CD14-positive monocyte (primary cell): ENCODE measurements around the gene PPP3R1. TPM values are rescaled to one million over a fixed set of nuclear protein-coding genes. Genes with fewer than 3 reads are reported as not detected.

Experiments
- DNase-seq, 3 donors: peaks; one replicate each; pipeline ENCODE4 v3.0.0-alpha.2; 2011 to 2022
- H2AFZ ChIP-seq: 2 replicates; pipeline ENCODE4 v1.6.0; 2012; ENCODE audit warnings: mild to moderate bottlenecking, low read depth, low read length, inconsistent platforms; ENCODE audit not compliant: insufficient read depth, poor library complexity, severe bottlenecking
- H3K27ac ChIP-seq, 2 donors: 1 replicate in 1 of 2; 2 replicates in 1 of 2; pipeline ENCODE4 v1.5.1; 2012 to 2013; ENCODE audit warnings: low read length in 2 of 2, control low read depth in 1 of 2, inconsistent platforms in 1 of 2, low read depth in 1 of 2, mild to moderate bottlenecking in 1 of 2
- H3K27me3 ChIP-seq, 2 donors: one replicate each; pipeline versions ENCODE4 v1.6.0 to v1.6.1; 2011 to 2013; ENCODE audit warnings: low read length in 2 of 2; ENCODE audit not compliant: control insufficient read depth in 2 of 2, insufficient read depth in 2 of 2
- H3K36me3 ChIP-seq, 2 donors: replicated peaks in 1 of 2; 1 replicate in 1 of 2; 2 replicates in 1 of 2; pipeline versions ENCODE4 v1.5.1 to v1.6.1; 2012 to 2013; ENCODE audit warnings: low read length in 2 of 2, control low read depth in 1 of 2, inconsistent platforms in 1 of 2, mild to moderate bottlenecking in 1 of 2; ENCODE audit not compliant: insufficient read depth in 2 of 2, control insufficient read depth in 1 of 2
- H3K4me1 ChIP-seq, 2 donors: 1 replicate in 1 of 2; 2 replicates in 1 of 2; pipeline versions ENCODE4 v1.5.1 to v1.6.1; 2012 to 2013; ENCODE audit warnings: low read length in 2 of 2, control low read depth in 1 of 2, inconsistent platforms in 1 of 2, mild to moderate bottlenecking in 1 of 2, moderate library complexity in 1 of 2; ENCODE audit not compliant: insufficient read depth in 2 of 2, control insufficient read depth in 1 of 2
- H3K4me2 ChIP-seq: replicated peaks from 2 replicates; pipeline ENCODE3; 2012; ENCODE audit warnings: low read length, moderate library complexity, mild to moderate bottlenecking; ENCODE audit not compliant: poor library complexity, severe bottlenecking; ENCODE audit errors: extremely low read depth
- H3K4me3 ChIP-seq, 3 experiments: fragments of 200-600 bp in 1 of 3; sonication (generic) in 1 of 3; replicated peaks in 1 of 3; 1 replicate in 2 of 3; 2 replicates in 1 of 3; pipeline ENCODE4 v1.5.1; 2011 to 2013; ENCODE audit warnings: low read length in 3 of 3, mild to moderate bottlenecking in 3 of 3, control low read depth in 2 of 3, low read depth in 2 of 3, inconsistent platforms in 1 of 3, moderate library complexity in 1 of 3
- H3K79me2 ChIP-seq: 2 replicates; pipeline ENCODE4 v1.6.0; 2012; ENCODE audit warnings: mild to moderate bottlenecking, control low read depth, inconsistent platforms, low read length, moderate library complexity; ENCODE audit not compliant: insufficient read depth
- H3K9ac ChIP-seq: 2 replicates; pipeline ENCODE4 v1.6.0; 2017; ENCODE audit warnings: low read length, mild to moderate bottlenecking; ENCODE audit not compliant: insufficient read depth, poor library complexity, severe bottlenecking
- H3K9me3 ChIP-seq, 2 donors: replicated peaks in 1 of 2; 1 replicate in 1 of 2; 2 replicates in 1 of 2; pipeline versions ENCODE4 v1.5.1 to v1.6.1; 2012 to 2013; ENCODE audit warnings: low read length in 2 of 2, control low read depth in 1 of 2; ENCODE audit not compliant: control insufficient read depth in 1 of 2, insufficient read depth in 1 of 2
- H4K20me1 ChIP-seq: 2 replicates; pipeline ENCODE4 v1.6.0; 2012; ENCODE audit warnings: mild to moderate bottlenecking, low read length, control low read depth, moderate library complexity; ENCODE audit not compliant: insufficient read depth
- H3K27ac Mint-ChIP-seq, 7 donors: one replicate each; pipeline ENCODE4 v1.8.0; 2020; ENCODE audit warnings: mild to moderate bottlenecking in 7 of 7, mixed read lengths in 7 of 7, moderate library complexity in 6 of 7, inconsistent platforms in 2 of 7
- H3K27me3 Mint-ChIP-seq, 3 donors: one replicate each; pipeline ENCODE4 v1.8.0; 2021 to 2022; ENCODE audit warnings: low read depth in 3 of 3, mild to moderate bottlenecking in 3 of 3, mixed read lengths in 3 of 3, moderate library complexity in 3 of 3, inconsistent platforms in 1 of 3
- H3K36me3 Mint-ChIP-seq, 2 donors: one replicate each; pipeline ENCODE4 v1.8.0; 2020; ENCODE audit warnings: mixed read lengths in 2 of 2, inconsistent platforms in 1 of 2, mild to moderate bottlenecking in 1 of 2
- H3K4me1 Mint-ChIP-seq: one replicate; pipeline ENCODE4 v1.8.0; 2020; ENCODE audit warnings: mild to moderate bottlenecking, mixed read lengths
- H3K4me3 Mint-ChIP-seq, 2 donors: one replicate each; pipeline ENCODE4 v1.8.0; 2020; ENCODE audit warnings: mild to moderate bottlenecking in 2 of 2, mixed read lengths in 2 of 2, moderate library complexity in 1 of 2
- H3K9me3 Mint-ChIP-seq, 7 donors: one replicate each; pipeline ENCODE4 v1.8.0; 2020 to 2022; ENCODE audit warnings: mixed read lengths in 7 of 7, mild to moderate bottlenecking in 6 of 7, moderate library complexity in 6 of 7, inconsistent platforms in 2 of 7
- WGBS: methylation state at CpG from one replicate; pipeline ENCODE4 v1.1.5; 2013; ENCODE audit warnings: missing lambda C conversion rate; ENCODE audit not compliant: insufficient coverage; 5-methylcytosine and 5-hydroxymethylcytosine counted together
- intact Hi-C, 2 donors: fragments of 100-400 bp; cut with micrococcal nuclease; formaldehyde crosslinking; loops; one replicate each; pipeline versions ENCODE4 v1.15.0 to v1.15.1; 2023
- polyA plus RNA-seq, 3 donors: library from polyadenylated mRNA; depleted of rRNA in 1 of 3; unstranded in 2 of 3; stranded (reverse) in 1 of 3; fragments of 300-500 nt in 2 of 3; fragments of >200 nt in 1 of 3; fragmentation: Illumina TruSeq in 2 of 3; gene quantifications; 1 replicate in 2 of 3; 2 replicates in 1 of 3; pipeline ENCODE4 v1.2.3, GENCODE V29; 2012 to 2021
- TF ChIP-seq, protein P1 (sequence below): fragments of 200-600 bp; IDR thresholded peaks from one replicate; pipeline ENCODE4 v1.8.0; 2022; ENCODE audit warnings: antibody characterized with exemption, mild to moderate bottlenecking

The PPP3R1 gene
- polyA plus RNA-seq, 3 donors, result 8.7 to 32.6 (median 10.7) TPM

DNA sequence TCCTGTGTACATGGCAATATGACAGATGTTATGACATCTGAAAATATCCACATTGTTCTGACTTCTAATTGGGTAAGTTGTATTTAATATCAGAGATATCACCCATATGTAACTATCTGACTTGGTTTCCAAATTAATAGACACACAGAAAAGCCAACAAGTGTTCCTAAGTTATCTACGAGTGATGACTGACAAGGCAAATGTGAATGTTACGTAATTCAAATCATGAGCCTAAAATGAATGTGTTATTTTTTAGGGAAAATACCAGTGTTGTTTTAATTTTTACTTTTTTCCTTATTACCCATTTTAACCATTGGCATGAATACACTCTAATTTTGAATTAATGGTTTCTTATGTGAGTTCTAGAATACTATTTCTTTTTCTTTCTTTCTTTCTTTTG is 110.5 kb downstream of the PPP3R1 start:
- Mint-ChIP-seq H3K36me3 (peaks cover 31 to 37% of the 10 kb centered on the region in 2 donors), H3K27ac (no peak overlapping the region), H3K27me3 (no peaks in the 10 kb centered on the region), H3K9me3 (peaks cover 0 to 2% (median 0%) of the 10 kb centered on the region in 7 donors), H3K4me1 (peaks cover 3% of the 10 kb centered on the region), H3K4me3 (no peak overlapping the region)
- DNase-seq, result no peak
- H2AFZ ChIP-seq, result no peak overlapping the region
- no peak overlapping the region for H3K4me2 ChIP-seq
- H3K27me3 ChIP-seq, result no peaks in the 10 kb centered on the region
- peaks cover 0 to under 1% of the 10 kb centered on the region in 2 donors for H3K4me1 ChIP-seq
- intact Hi-C loops, result no loop called here
- no peaks in the 10 kb centered on the region for H3K79me2 ChIP-seq
- TF ChIP-seq, protein P1, sequence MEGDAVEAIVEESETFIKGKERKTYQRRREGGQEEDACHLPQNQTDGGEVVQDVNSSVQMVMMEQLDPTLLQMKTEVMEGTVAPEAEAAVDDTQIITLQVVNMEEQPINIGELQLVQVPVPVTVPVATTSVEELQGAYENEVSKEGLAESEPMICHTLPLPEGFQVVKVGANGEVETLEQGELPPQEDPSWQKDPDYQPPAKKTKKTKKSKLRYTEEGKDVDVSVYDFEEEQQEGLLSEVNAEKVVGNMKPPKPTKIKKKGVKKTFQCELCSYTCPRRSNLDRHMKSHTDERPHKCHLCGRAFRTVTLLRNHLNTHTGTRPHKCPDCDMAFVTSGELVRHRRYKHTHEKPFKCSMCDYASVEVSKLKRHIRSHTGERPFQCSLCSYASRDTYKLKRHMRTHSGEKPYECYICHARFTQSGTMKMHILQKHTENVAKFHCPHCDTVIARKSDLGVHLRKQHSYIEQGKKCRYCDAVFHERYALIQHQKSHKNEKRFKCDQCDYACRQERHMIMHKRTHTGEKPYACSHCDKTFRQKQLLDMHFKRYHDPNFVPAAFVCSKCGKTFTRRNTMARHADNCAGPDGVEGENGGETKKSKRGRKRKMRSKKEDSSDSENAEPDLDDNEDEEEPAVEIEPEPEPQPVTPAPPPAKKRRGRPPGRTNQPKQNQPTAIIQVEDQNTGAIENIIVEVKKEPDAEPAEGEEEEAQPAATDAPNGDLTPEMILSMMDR, result no peak
- H4K20me1 ChIP-seq, result no peaks in the 10 kb centered on the region
- WGBS, result no CpG with 5 or more reads among the region's 2 CpGs
- no peak overlapping the region for H3K4me3 ChIP-seq
- peaks cover 8 to 31% of the 10 kb centered on the region in 2 donors for H3K36me3 ChIP-seq
- H3K9ac ChIP-seq, result no peak overlapping the region
- H3K27ac ChIP-seq, result no peak overlapping the region
- H3K9me3 ChIP-seq, result no peaks in the 10 kb centered on the region

DNA sequence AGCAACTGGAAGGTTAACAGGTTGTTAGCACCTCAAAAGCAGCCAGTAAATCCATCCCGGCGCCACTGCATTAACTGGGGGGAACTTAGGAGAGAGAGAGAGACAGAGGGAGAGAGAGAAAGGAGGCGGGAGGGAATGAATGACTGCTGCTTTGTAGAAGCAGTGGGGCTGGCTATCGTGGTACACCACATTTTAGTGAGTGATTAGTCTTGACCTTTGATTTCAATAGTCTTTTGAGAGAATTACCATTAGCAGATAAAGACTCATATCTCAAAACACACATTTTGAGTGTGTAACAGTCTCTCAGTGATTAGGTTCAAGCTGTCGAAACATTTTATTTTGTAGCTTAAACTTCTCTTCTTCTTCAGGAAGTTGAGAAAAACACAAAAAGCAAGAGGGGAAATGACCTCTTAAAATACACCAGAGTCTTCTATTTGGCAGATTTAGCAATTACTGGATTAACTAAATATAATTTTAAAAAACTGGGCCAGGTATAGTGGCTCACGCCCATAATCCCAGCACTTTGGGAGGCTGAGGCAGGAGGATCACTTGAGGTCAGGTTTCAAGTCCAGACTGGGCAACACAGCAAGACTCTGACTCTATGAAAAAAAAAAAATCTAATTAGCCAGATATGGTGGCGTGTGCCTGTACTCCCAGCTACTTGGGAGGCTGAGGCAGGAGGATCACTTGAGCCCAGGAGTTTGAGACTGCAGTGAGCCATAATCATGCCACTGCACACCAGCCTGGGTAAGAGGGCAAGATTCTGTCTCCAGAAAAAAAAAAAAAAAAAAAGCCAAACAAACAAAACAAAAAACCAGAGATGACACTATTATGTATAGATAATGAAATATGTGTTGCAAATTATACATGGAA is 116.6 kb downstream of the PPP3R1 start:
- intact Hi-C loops, result no loop called here
- 0% methylated on average over 2 of the region's 7 CpGs for WGBS

More for the DNA sequence above, 116.6 kb downstream of the PPP3R1 start:
- no peaks in the 10 kb centered on the region for H3K9me3 ChIP-seq
- no peak for DNase-seq
- TF ChIP-seq, protein P1, result no peak
- peak overlapping the region; percentile 22 for H3K9ac ChIP-seq
- no peaks in the 10 kb centered on the region for H3K27me3 ChIP-seq
- H3K27ac Mint-ChIP-seq, result peak overlapping the region; percentile 60 to 83 (median 81)
- H3K4me3 ChIP-seq, result no peak overlapping the region
- H3K27ac ChIP-seq, result peak overlapping the region; percentile 38 to 64
- no peaks in the 10 kb centered on the region for H4K20me1 ChIP-seq
- peaks cover 21% of the 10 kb centered on the region for H3K4me1 Mint-ChIP-seq
- H3K27me3 Mint-ChIP-seq, result no peaks in the 10 kb centered on the region
- peaks cover 41 to 46% of the 10 kb centered on the region in 2 donors for H3K36me3 Mint-ChIP-seq
- no peaks in the 10 kb centered on the region for H3K79me2 ChIP-seq
- peak overlapping the region; percentile 41 for H3K4me2 ChIP-seq
- peak overlapping the region; percentile 19 for H2AFZ ChIP-seq
- H3K36me3 ChIP-seq, result peaks cover 19 to 52% of the 10 kb centered on the region in 2 donors
- peaks cover 0 to 3% (median 0%) of the 10 kb centered on the region in 7 donors for H3K9me3 Mint-ChIP-seq
- peaks cover 14 to 18% of the 10 kb centered on the region in 2 donors for H3K4me1 ChIP-seq
- H3K4me3 Mint-ChIP-seq, result peak overlapping the region in 1 of 2 donors; percentile 67
